ENCODE results near the gene PHACTR3. TPM values are rescaled to one million over a fixed set of nuclear protein-coding genes. Genes with fewer than 3 reads are reported as not detected.
A peak's percentile ranks its signal among the peaks of the same experiment; 100 is the strongest.

PHACTR3 gene
- total RNA-seq, 6 donors from 2014 or later: 5.5 to 30.8 (median 11.4) TPM

GRCh38 chr20:59633656-59634251 lies 29.4 kb downstream of the PHACTR3 start:
- Histone ChIP-seq H3K4me3 (no peak overlapping the region), H3K4me1 (no peaks in the 10 kb centered on the region), H3K36me3 (no peaks in the 10 kb centered on the region), H3K27me3 (no peaks in the 10 kb centered on the region), H3K9me3 (no peaks in the 10 kb centered on the region), H3K27ac (no peak overlapping the region)
- no peak for TF ChIP-seq EP300 (IDR thresholded peaks at IDR 0.05)
- WGBS, 2 donors: 91% methylated on average over 6 of the region's 6 CpGs
- ATAC-seq (ENCODE audit: low FRiP score in 2 of 2) (no peak), DNase-seq (no peak)

GRCh38 chr20:59634435-59635005 lies 30.2 kb downstream of the PHACTR3 start:
- H3K27me3 ChIP-seq: no peaks in the 10 kb centered on the region
- 78% methylated on average over 18 of the region's 18 CpGs for WGBS, 2 donors

GRCh38 chr20:59636766-59637370 lies 32.5 kb downstream of the PHACTR3 start:
- Histone ChIP-seq H3K9me3 (no peaks in the 10 kb centered on the region), H3K27me3 (no peaks in the 10 kb centered on the region), H3K4me1 (no peaks in the 10 kb centered on the region), H3K27ac (no peak overlapping the region), H3K36me3 (no peaks in the 10 kb centered on the region), H3K4me3 (no peak overlapping the region)
- TF ChIP-seq CTCF (IDR thresholded peaks at IDR 0.05) (no peak), POLR2A (IDR thresholded peaks at IDR 0.05) (no peak), POLR2AphosphoS5 (IDR thresholded peaks at IDR 0.05) (no peak), EP300 (IDR thresholded peaks at IDR 0.05) (no peak)
- ATAC-seq (ENCODE audit: low FRiP score in 2 of 2): no peak
- WGBS, 2 donors: 36 to 68% methylated on average over 1 to 3 of the region's 3 CpGs
- DNase-seq: no peak

More at GRCh38 chr20:59634435-59635005, 30.2 kb downstream of the PHACTR3 start:
- H3K36me3 ChIP-seq: no peaks in the 10 kb centered on the region
- no peak overlapping the region for H3K4me3 ChIP-seq
- no peak for ATAC-seq (ENCODE audit: low FRiP score in 2 of 2)
- no peak overlapping the region for H3K27ac ChIP-seq
- no peaks in the 10 kb centered on the region for H3K9me3 ChIP-seq
- TF ChIP-seq POLR2AphosphoS5 (IDR thresholded peaks at IDR 0.05) (no peak), EP300 (IDR thresholded peaks at IDR 0.05) (no peak), POLR2A (IDR thresholded peaks at IDR 0.05) (no peak)
- no peaks in the 10 kb centered on the region for H3K4me1 ChIP-seq
- DNase-seq: peak in 1 of 2 donors; percentile 43

- 91 to 94% methylated on average over 5 of the region's 5 CpGs for WGBS, 2 donors
Measured at GRCh38 chr20:59640267-59640666, 35.9 kb downstream of the PHACTR3 start.

GRCh38 chr20:59643615-59644061 lies 39.3 kb downstream of the PHACTR3 start:
- H3K4me3 ChIP-seq: no peak overlapping the region
- no peak overlapping the region for H3K27ac ChIP-seq
- ATAC-seq (ENCODE audit: low FRiP score in 2 of 2): no peak
- H3K36me3 ChIP-seq: no peaks in the 10 kb centered on the region
- no peaks in the 10 kb centered on the region for H3K4me1 ChIP-seq
- H3K27me3 ChIP-seq: no peaks in the 10 kb centered on the region
- no peaks in the 10 kb centered on the region for H3K9me3 ChIP-seq
- WGBS, 2 donors: 71% methylated on average over 9 to 12 of the region's 12 CpGs
- DNase-seq: no peak
- TF ChIP-seq POLR2AphosphoS5 (IDR thresholded peaks at IDR 0.05): no peak
- TF ChIP-seq POLR2A (IDR thresholded peaks at IDR 0.05): no peak
- no peak for TF ChIP-seq CTCF (IDR thresholded peaks at IDR 0.05)
- no peak for TF ChIP-seq EP300 (IDR thresholded peaks at IDR 0.05)

More at GRCh38 chr20:59640267-59640666, 35.9 kb downstream of the PHACTR3 start:
- peak in 1 of 2 donors; percentile 44 for ATAC-seq (ENCODE audit: low FRiP score in 2 of 2)
- Histone ChIP-seq H3K4me1 (no peaks in the 10 kb centered on the region), H3K9me3 (no peaks in the 10 kb centered on the region), H3K27me3 (no peaks in the 10 kb centered on the region), H3K27ac (no peak overlapping the region), H3K4me3 (no peak overlapping the region), H3K36me3 (no peaks in the 10 kb centered on the region)
- TF ChIP-seq POLR2A (IDR thresholded peaks at IDR 0.05) (no peak), EP300 (IDR thresholded peaks at IDR 0.05) (no peak), CTCF (IDR thresholded peaks at IDR 0.05) (no peak), POLR2AphosphoS5 (IDR thresholded peaks at IDR 0.05) (no peak)
- DNase-seq: no peak
